ENCODE measurements around the gene TPSD1.
"Not testable (repeated sequence)": the region's sequence is repeated elsewhere in the genome, so short reads cannot be mapped to it uniquely, and the experiment has no call there.

TPSD1 gene

DNA sequence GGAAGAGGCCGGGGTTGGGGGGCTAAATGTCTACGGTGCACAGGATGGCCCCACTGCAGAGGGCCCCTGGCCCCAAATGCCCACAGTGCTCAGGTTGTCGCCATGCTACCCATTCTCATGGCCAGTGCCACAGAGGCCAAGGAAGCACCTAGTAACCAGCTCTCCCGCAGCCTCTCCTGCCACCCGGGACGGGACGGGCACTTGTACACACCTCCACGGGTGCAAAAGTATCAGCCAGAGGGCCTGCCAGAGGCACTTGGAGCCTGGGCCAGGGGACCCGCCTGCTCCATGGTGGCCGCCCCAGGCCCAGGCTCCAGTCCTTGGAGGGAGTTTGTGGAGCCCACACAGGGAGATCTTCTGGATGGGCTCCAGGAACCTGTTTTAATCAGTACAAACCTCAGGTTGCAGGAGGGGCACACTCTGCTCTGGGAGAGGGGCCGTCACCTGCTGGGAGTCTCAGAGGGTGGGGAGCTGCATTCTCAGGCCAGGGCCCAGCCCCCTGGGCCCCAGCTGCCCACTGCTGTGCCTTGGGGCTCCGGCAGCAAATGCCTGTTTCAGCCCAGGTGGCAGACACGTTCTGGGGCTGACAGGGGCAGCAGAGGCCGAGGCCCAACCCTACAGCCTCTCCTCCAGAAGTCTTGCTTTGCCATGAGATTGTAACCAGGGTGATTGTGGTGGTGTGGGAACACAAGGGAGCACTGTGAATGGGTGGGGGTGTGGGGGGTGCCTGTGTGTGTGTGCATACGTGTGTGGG, 7.9 kb downstream of the TPSD1 start:
- DNase-seq (ENCODE audit: low read depth) = no peak

GRCh38 chr16:1264345-1265089, 8.6 kb downstream of the TPSD1 start:
- DNase-seq (ENCODE audit: low read depth) = no peak

GRCh38 chr16:1265090-1265630, 9.3 kb downstream of the TPSD1 start:
- no peak for DNase-seq (ENCODE audit: low read depth)

- no peak for DNase-seq (ENCODE audit: low read depth)
Observed at GRCh38 chr16:1265826-1266225, 10.0 kb downstream of the TPSD1 start.

DNA sequence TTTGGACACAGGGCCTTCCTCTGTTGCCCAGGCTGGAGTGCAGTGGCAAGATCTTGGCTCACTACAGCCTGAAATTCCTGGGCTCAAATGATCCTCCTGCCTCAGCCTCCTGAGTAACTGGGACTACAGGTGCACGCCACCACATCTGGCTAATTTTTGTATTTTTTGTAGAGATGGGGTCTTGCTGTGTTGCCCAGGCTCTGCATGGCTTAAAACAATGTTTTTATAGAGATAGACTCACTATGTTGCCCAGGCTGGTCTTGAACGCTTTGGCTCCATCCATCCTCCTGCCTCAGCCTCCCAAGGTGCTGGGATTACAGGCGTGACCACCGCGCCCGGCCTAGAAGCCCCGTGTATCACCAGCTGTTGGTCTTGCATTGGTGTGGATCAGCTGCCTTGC, 13.5 kb downstream of the TPSD1 start:
- not testable (repeated sequence) for DNase-seq (ENCODE audit: low read depth)

- DNase-seq (ENCODE audit: low read depth) = no peak
Observed at GRCh38 chr16:1271380-1271723, 15.5 kb downstream of the TPSD1 start.

GRCh38 chr16:1271724-1272413, 16.0 kb downstream of the TPSD1 start:
- not testable (repeated sequence) for DNase-seq (ENCODE audit: low read depth)

GRCh38 chr16:1272453-1273198, 16.8 kb downstream of the TPSD1 start:
- DNase-seq (ENCODE audit: low read depth) = no peak

GRCh38 chr16:1273816-1274215, 17.9 kb downstream of the TPSD1 start:
- no peak for DNase-seq (ENCODE audit: low read depth)

DNA sequence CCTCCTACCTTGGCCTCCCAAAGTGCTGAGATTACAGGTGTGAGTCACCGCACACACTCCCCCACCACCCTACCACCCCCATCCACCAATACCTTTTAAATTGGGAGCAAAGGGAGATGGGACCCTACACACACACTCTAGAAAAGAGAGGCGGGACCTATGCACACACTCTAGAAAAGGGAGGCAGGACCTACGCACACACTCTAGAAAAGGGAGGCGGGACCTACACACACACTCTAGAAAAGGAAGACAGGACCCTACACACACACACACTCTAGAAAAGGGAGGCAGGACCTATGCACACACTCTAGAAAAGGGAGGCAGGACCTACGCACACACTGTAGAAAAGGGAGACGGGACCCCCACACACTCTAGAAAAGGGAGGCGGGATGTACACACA, 18.9 kb downstream of the TPSD1 start:
- DNase-seq (ENCODE audit: low read depth) = no peak

DNA sequence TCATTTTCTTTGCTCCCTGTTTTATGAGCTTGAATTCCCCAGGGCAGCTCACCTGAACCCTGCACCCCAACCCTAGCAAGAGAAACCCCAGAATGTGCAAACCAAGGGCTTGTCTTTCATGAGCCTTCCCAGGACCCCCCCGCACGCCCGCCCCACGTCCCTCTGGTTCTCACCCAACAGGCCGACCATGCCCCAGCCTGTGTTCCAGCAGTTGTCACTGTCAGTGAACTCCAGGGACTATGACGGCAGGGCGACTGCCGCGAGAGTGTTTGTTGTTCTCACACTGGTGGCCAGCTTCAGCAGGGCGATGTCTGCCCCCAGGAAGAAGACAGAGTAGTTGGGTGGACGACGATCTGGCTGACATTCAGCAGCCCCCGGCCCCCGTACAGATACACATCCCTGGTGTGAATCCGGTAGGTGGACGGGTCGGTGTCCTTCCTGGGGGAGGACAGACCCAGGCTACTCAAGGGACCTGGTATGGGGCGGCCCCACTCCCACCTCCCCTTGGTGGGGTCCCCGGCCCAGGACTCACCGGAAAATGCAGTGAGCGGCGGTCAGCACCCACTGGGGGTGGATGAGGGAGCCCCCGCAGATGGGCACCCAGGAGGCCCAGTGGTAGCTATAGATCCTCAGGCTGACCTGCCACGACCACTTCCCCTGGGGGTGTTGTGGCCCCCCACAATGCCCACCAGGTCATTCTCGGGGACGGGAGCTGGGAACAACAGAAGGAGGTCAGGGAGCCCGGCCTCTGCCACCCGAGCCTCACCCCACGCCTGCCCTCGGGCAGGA, 20.1 kb downstream of the TPSD1 start:
- DNase-seq (ENCODE audit: low read depth) = no peak

GRCh38 chr16:1276580-1276878, 20.7 kb downstream of the TPSD1 start:
- DNase-seq (ENCODE audit: low read depth) = no peak

DNA sequence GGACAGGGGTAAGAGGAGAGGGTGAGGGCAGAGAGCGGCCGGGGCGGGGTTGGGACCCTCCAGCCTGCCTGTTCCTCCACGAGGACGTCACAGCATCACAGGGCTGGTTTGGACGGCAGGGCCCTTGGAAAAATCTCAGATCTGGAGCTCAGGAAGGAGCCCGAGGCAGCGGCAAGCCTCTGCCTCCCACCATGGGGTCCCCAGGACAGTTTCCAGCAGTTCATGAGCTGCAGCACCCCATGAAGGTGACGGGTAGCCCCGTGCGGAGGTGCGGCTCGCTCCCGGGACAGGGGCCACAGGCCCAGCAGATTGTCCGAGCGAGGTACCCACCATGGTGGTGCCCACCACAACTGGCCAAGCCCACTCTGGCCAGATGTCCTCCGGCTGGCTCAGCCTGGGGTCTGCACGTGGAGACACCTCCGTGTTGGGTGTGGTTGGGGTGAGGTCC, 21.3 kb downstream of the TPSD1 start:
- no peak for DNase-seq (ENCODE audit: low read depth)

GRCh38 chr16:1277617-1278282, 21.9 kb downstream of the TPSD1 start:
- DNase-seq (ENCODE audit: low read depth) = no peak

- DNase-seq (ENCODE audit: low read depth) = no peak
Observed at GRCh38 chr16:1278477-1278876, 22.6 kb downstream of the TPSD1 start.

DNA sequence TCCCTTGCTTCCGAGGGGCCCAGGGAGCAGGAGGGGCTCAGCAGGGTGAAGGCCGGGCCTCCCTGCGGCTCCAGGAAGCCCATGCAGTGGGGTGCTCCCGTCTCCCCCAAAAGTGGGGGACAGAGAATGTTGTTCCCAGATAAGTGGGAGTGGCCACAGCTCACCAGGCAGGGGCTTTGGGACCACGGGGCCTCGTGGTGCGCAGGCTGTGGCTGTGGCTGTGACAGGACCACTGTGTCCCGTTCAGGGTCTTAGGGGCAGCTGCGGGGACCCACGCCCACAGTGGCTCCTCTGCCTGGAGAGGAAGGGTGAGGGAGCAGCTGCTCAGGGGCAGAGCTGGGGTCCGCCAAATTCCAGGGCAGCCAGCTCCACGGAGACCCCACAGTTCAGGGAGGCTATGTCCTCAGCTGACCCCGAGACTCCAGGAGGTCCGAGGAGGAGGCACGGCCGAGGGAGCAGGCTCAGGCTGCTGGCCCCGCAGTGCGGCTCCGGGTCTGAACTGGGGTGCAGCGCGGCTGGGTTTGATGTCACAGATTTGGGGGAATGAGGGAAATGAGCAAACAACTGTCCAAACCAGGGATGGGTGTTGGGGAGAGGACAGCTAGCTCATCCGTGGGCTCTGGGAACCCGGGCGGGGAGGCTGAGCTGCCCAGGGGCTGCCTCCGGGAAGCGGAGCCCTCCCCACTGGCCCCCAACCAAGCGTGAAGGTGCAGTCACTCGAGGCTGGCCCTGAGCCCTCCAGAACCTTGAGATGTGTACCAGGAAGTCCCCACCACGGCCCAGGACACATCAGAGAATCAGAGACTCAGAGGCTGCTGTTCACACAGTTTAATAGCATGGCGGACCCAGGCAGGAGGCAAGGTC, 23.4 kb downstream of the TPSD1 start:
- DNase-seq (ENCODE audit: low read depth) = no peak

- DNase-seq (ENCODE audit: low read depth) = no peak
Observed at GRCh38 chr16:1279945-1280589, 24.2 kb downstream of the TPSD1 start.

- DNase-seq (ENCODE audit: low read depth) = no peak
Observed at GRCh38 chr16:1280783-1281182, 24.9 kb downstream of the TPSD1 start.

DNA sequence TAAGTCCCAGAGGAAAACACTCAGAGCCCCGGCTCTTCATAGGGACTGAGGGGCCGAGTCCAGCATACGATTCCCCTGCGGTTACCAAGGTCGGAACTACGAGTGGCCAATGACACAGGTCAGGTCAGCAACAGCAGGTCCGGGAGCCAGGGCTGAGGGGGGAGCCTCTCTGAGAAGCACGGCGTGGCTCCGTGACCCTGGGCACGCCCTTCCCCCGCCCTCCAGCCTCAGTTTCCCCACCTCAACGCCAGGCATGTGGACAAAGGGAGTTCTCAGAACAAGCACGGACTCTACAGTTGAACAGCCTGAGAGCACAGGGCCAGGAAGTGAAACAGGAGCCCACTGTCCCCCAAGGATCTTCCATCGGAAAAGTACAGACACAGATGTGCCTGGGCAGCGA, 25.6 kb downstream of the TPSD1 start:
- no peak for DNase-seq (ENCODE audit: low read depth)
